K562 (cell line): ENCODE data around the gene ERF. TPM values are rescaled to one million over a fixed set of nuclear protein-coding genes. Genes with fewer than 3 reads are reported as not detected.

Experiments used
- ATAC-seq: fragments of 200-7000 bp; cut with Tn5 transposase; 3 replicates; pipeline ENCODE4 v1.9.1; 2020; ENCODE audit warnings: moderate library complexity
- BruUV-seq: library from RNA; stranded (reverse); fragments of 400-500 nt; replicated peaks from 2 replicates; lab custom pipeline; 2021; lab: Mats Ljungman, UMichigan
- CTCF ChIA-PET: fragments of 300-600 bp; formaldehyde crosslinking; extraction: SDS; loops from one replicate; lab custom pipeline; 2021; ENCODE audit warnings: low intra/inter-chr PET ratio; lab: Yijun Ruan, JAX
- POLR2A ChIA-PET: fragments of 300-600, 350-650 bp; sonication (Branson Sonifier 250); formaldehyde crosslinking; extraction: SDS; loops from one replicate; lab custom pipeline; 2021; ENCODE audit warnings: antibody characterized with exemption, inconsistent platforms; lab: Yijun Ruan, JAX
- DNase-seq, 4 experiments: peaks; one replicate each; pipeline versions ENCODE4 v3.0.0 to v3.0.0-alpha.2; 2011 to 2018; ENCODE audit warnings: low spot score in 3 of 4, mixed read lengths in 3 of 4; ENCODE audit errors: extremely low read depth in 1 of 4
- FAIRE-seq: peaks from 2 replicates; lab custom pipeline; 2011; peaks lifted over from hg19 to GRCh38; lab: Jason Lieb, UNC
- H2AFZ ChIP-seq: 2 replicates; pipeline ENCODE4 v1.6.0; 2011; ENCODE audit warnings: low read depth, low read length, control low read depth, inconsistent platforms
- H3K27ac ChIP-seq: fragments of 200-600 bp; 3 replicates; pipeline ENCODE4 v1.8.0; 2011; ENCODE audit warnings: low read depth, mild to moderate bottlenecking, control low read depth, inconsistent platforms, low read length, moderate library complexity, mixed read lengths; ENCODE audit errors: extremely low read depth
- H3K27me3 ChIP-seq, 2 experiments: fragments of 300-600 bp in 1 of 2; 2 replicates in 1 of 2; 3 replicates in 1 of 2; pipeline versions ENCODE4 v1.6.0 to v1.8.0; 2011; ENCODE audit warnings: inconsistent platforms in 2 of 2, low read length in 2 of 2, mild to moderate bottlenecking in 1 of 2, mixed read lengths in 1 of 2, moderate library complexity in 1 of 2; ENCODE audit not compliant: control insufficient read depth in 2 of 2, insufficient read depth in 2 of 2
- H3K36me3 ChIP-seq: fragments of 300-600 bp; 3 replicates; pipeline ENCODE4 v1.8.0; 2011; ENCODE audit warnings: mild to moderate bottlenecking, low read length, inconsistent platforms; ENCODE audit not compliant: control insufficient read depth, insufficient read depth
- H3K4me1 ChIP-seq, 2 experiments: fragments of 200-600 bp in 1 of 2; replicated peaks in 1 of 2; 2 replicates in 1 of 2; 3 replicates in 1 of 2; pipeline versions ENCODE4 v1.5.1 to v1.8.0; 2011; ENCODE audit warnings: inconsistent platforms in 2 of 2, low read length in 2 of 2, mild to moderate bottlenecking in 1 of 2, mixed read lengths in 1 of 2, moderate library complexity in 1 of 2; ENCODE audit not compliant: control insufficient read depth in 2 of 2, insufficient read depth in 2 of 2
- H3K4me2 ChIP-seq: 2 replicates; pipeline ENCODE4 v1.6.1; 2011; ENCODE audit warnings: low read length, control low read depth, inconsistent platforms, mixed read lengths; ENCODE audit not compliant: insufficient read depth
- H3K4me3 ChIP-seq: fragments of 200-600 bp; sonication (generic), shearing (Covaris generic); 2 replicates; pipeline ENCODE4 v1.5.1; 2016; ENCODE audit warnings: control low read depth, inconsistent platforms
- H3K79me2 ChIP-seq: fragments of 200-600 bp; 3 replicates; pipeline ENCODE4 v1.8.0; 2011; ENCODE audit warnings: low read length, inconsistent platforms; ENCODE audit not compliant: control insufficient read depth, insufficient read depth
- H3K9ac ChIP-seq, 2 experiments: 2 replicates each; pipeline versions ENCODE4 v1.6.0 to v1.6.1; 2011; ENCODE audit warnings: low read depth in 2 of 2, low read length in 2 of 2, control low read depth in 1 of 2, inconsistent platforms in 1 of 2, mild to moderate bottlenecking in 1 of 2, mixed read lengths in 1 of 2; ENCODE audit not compliant: insufficient read depth in 1 of 2
- H3K9me1 ChIP-seq: one replicate; pipeline ENCODE4 v1.6.0; 2011; ENCODE audit warnings: inconsistent platforms, mild to moderate bottlenecking, low read length, moderate library complexity; ENCODE audit not compliant: control insufficient read depth, insufficient read depth
- H3K9me3 ChIP-seq: replicated peaks from 2 replicates; pipeline ENCODE4 v1.5.1; 2011; ENCODE audit warnings: low read depth, low read length, inconsistent platforms; ENCODE audit not compliant: control insufficient read depth, insufficient read depth
- H4K20me1 ChIP-seq: replicated peaks from 2 replicates; pipeline ENCODE4 v1.6.1; 2011; ENCODE audit warnings: low read length, inconsistent platforms, mixed read lengths; ENCODE audit not compliant: control insufficient read depth, insufficient read depth
- DNMT1 ChIP-seq: fragments of 450-650 bp; IDR thresholded peaks from 2 replicates; pipeline ENCODE4 v1.6.1; 2016; ENCODE audit warnings: antibody characterized with exemption, mild to moderate bottlenecking
- NEUROD1 ChIP-seq: fragments of 150-350 bp; IDR thresholded peaks from 2 replicates; pipeline ENCODE4 v1.6.1; 2014; ENCODE audit warnings: borderline replicate concordance, low read length, low read depth; ENCODE audit not compliant: partially characterized antibody
- PATZ1 ChIP-seq: fragments of 250-450 bp; sonication (Bioruptor Pico); IDR thresholded peaks from 2 replicates; pipeline ENCODE4 v1.5.0; 2020; ENCODE audit warnings: mild to moderate bottlenecking, borderline replicate concordance
- THRA ChIP-seq: fragments of 450-650 bp; IDR thresholded peaks from 2 replicates; pipeline ENCODE4 v1.6.1; 2017; ENCODE audit warnings: mild to moderate bottlenecking, moderate library complexity
- ZBTB12 ChIP-seq: fragments of 250-450 bp; sonication (Bioruptor Pico); IDR thresholded peaks from 2 replicates; pipeline ENCODE4 v1.4.0; 2020
- ZNF121 ChIP-seq: sonication (generic); formaldehyde crosslinking; conservative IDR thresholded peaks from 2 replicates; pipeline ENCODE4 v1.8.0; 2022; ENCODE audit warnings: missing genetic modification reagents
- ZNF253 ChIP-seq: fragments of 250-450 bp; sonication (Bioruptor Pico); conservative IDR thresholded peaks from 2 replicates; pipeline ENCODE4 v1.6.1; 2021; ENCODE audit warnings: mild to moderate bottlenecking
- ZNF263 ChIP-seq: sonication (generic); formaldehyde crosslinking; IDR thresholded peaks from 2 replicates; pipeline ENCODE4 v1.8.0; 2022; ENCODE audit warnings: mild to moderate bottlenecking, missing genetic modification reagents, borderline replicate concordance
- ZNF696 ChIP-seq: fragments of 250-450 bp; sonication (Bioruptor Pico); conservative IDR thresholded peaks from 2 replicates; pipeline ENCODE4 v1.4.0; 2020; ENCODE audit warnings: mild to moderate bottlenecking, moderate library complexity
- WGBS: fragments of 100-300 bp; shearing (Covaris generic); methylation state at CpG from one replicate; pipeline ENCODE4 v1.1.6; 2016; ENCODE audit warnings: low coverage, mixed read lengths; ENCODE audit not compliant: insufficient coverage; ENCODE audit errors: missing lambda C conversion rate; 5-methylcytosine and 5-hydroxymethylcytosine counted together
- in situ Hi-C: fragments of 300-500 bp; cut with MboI; formaldehyde crosslinking; loops from 4 replicates; pipeline ENCODE4 v1.15.0; 2018; ENCODE audit warnings: inconsistent platforms, mixed read lengths
- intact Hi-C: fragments of 100-400 bp; cut with micrococcal nuclease; formaldehyde crosslinking; loops from 2 replicates; pipeline ENCODE4 v1.14.2; 2022
- polyA plus RNA-seq, 8 experiments: library from polyadenylated mRNA; depleted of rRNA in 4 of 8; stranded (reverse) in 5 of 8; unstranded in 3 of 8; fragments of >200 nt; fragmentation: Nextera tagmentation in 2 of 8; fragmentation: Illumina TruSeq in 1 of 8; extraction: Ambion mirVana in 2 of 8; extraction: Trizol in 1 of 8; gene quantifications; 2 replicates each; pipeline versions ENCODE4 v1.2.1 to v1.2.3, GENCODE V29; 2011 to 2014; ENCODE audit warnings: inconsistent platforms in 1 of 8, missing spikeins in 1 of 8
- total RNA-seq, 7 experiments: library from RNA; depleted of rRNA in 6 of 7; stranded (reverse); fragments of >200 nt in 6 of 7; fragmentation: Illumina TruSeq in 2 of 7; extraction: Trizol in 2 of 7; gene quantifications; 2 replicates each; pipeline versions ENCODE4 v1.2.1 to v1.2.3, GENCODE V29; 2011 to 2021; ENCODE audit warnings: low replicate concordance in 1 of 7
- TF ChIP-seq, protein P1 (sequence below): fragments of 250-450 bp; sonication (Bioruptor Pico); IDR thresholded peaks from 2 replicates; pipeline ENCODE4 v1.4.0; 2020; ENCODE audit warnings: mild to moderate bottlenecking, moderate library complexity

Gene ERF
- total and polyA plus RNA-seq, 9 of the 15 experiments (the other 6 are each of a cell fraction or from before 2014, with no cell fraction given), result 0.03 to 75.4 (median 27.0) TPM

DNA sequence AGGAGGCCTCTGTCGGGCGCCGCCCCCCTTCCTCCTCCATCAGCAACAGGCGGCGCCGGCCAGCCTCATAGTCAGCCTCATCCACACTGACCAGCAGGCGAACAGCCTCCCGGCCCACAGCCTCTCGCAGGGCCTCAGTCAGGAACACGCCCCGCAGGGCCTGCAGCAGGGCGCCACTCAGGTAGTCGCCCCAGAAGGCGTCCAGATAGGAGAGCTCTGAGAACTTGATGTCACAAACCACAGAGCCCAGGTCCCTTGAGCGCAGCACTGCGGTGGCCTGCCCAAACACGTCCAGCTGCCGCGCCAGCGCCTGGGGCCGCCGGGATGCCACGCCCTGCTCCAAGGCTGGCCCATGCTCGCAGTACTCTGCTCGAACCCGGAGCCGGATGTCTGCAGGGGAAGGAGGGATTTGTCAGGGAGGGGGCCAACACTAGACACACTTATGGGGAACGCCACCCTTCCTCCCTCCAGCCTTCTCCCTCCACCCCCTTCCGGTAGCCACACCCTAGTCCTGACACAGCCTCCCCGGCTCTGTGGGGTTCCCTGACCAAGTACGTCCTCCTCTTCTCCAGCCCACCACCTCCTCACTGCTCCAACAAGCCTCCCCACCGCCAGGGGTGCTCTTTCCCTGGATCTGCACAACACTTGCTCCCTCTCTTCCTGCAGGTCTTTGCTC lies 55.4 kb downstream of the ERF start:
- CTCF ChIA-PET, result no interaction called here
- Histone ChIP-seq H3K9me1 (peaks cover 4% of the 10 kb centered on the region), H4K20me1 (peaks cover 24% of the 10 kb centered on the region; the same call in 1 of the 2 replicates), H3K4me3 (peak overlapping the region; percentile 27; the same call in 1 of the 2 replicates), H3K27me3 (no peaks in the 10 kb centered on the region; a peak in 1 of 5 replicates), H3K79me2 (peaks cover 58% of the 10 kb centered on the region), H3K9ac (peak overlapping the region; percentile 22 to 88), H3K4me2 (peak overlapping the region; percentile 85), H2AFZ (0 out of 2 replicates have a peak overlapping the region, but pooled peaks have one; percentile 22), H3K36me3 (peaks cover 81% of the 10 kb centered on the region), H3K9me3 (no peaks in the 10 kb centered on the region), H3K27ac (peak overlapping the region; percentile 70), H3K4me1 (peaks cover 37 to 53% of the 10 kb centered on the region in 2 experiments)
- ATAC-seq (peak; percentile 97), DNase-seq (peak; percentile 88 to 94 (median 90)), FAIRE-seq (peak; percentile 97)
- WGBS, result 8% methylated on average over 30 of the region's 32 CpGs
- intact Hi-C loops (loop anchor here (5.0 kb wide), 1 partner anchor 43 kb away; the partner anchor contains the start of gene GSK3A), in situ Hi-C loops (no loop called here)
- no TSS peak for BruUV-seq
- POLR2A ChIA-PET, result interaction anchor here (0.6 to 1.2 kb wide), 6 partner anchors 9 to 240 kb away, joined by 3 read pairs; partner anchors contain the start of gene ZNF526
- TF ChIP-seq DNMT1, result no peak
- TF ChIP-seq ZNF253, result no peak
- TF ChIP-seq ZNF121 (CRISPR knock-in tag), result no peak; the same call in 1 of the 2 replicates
- no peak for TF ChIP-seq ZBTB12 (CRISPR knock-in tag)
- peak; percentile 90 for TF ChIP-seq ZNF263 (CRISPR knock-in tag)
- TF ChIP-seq PATZ1, result no peak
- no peak for TF ChIP-seq NEUROD1
- TF ChIP-seq THRA, result no peak
- no peak for TF ChIP-seq ZNF696
- TF ChIP-seq, protein P1, sequence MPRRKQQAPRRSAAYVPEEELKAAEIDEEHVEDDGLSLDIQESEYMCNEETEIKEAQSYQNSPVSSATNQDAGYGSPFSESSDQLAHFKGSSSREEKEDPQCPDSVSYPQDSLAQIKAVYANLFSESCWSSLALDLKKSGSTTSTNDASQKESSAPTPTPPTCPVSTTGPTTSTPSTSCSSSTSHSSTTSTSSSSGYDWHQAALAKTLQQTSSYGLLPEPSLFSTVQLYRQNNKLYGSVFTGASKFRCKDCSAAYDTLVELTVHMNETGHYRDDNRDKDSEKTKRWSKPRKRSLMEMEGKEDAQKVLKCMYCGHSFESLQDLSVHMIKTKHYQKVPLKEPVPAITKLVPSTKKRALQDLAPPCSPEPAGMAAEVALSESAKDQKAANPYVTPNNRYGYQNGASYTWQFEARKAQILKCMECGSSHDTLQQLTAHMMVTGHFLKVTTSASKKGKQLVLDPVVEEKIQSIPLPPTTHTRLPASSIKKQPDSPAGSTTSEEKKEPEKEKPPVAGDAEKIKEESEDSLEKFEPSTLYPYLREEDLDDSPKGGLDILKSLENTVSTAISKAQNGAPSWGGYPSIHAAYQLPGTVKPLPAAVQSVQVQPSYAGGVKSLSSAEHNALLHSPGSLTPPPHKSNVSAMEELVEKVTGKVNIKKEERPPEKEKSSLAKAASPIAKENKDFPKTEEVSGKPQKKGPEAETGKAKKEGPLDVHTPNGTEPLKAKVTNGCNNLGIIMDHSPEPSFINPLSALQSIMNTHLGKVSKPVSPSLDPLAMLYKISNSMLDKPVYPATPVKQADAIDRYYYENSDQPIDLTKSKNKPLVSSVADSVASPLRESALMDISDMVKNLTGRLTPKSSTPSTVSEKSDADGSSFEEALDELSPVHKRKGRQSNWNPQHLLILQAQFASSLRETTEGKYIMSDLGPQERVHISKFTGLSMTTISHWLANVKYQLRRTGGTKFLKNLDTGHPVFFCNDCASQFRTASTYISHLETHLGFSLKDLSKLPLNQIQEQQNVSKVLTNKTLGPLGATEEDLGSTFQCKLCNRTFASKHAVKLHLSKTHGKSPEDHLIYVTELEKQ, result no peak
